CD1c-positive myeloid dendritic cell (primary cell): ENCODE measurements around the gene ADSS1.
"Not testable (repeated sequence)": the region's sequence is repeated elsewhere in the genome, so short reads cannot be mapped to it uniquely, and the experiment has no call there.

Experiments used
- DNase-seq: peaks from one replicate; pipeline ENCODE4 v3.0.0-alpha.2; 2016; ENCODE audit errors: extremely low spot score

ADSS1 gene

DNA sequence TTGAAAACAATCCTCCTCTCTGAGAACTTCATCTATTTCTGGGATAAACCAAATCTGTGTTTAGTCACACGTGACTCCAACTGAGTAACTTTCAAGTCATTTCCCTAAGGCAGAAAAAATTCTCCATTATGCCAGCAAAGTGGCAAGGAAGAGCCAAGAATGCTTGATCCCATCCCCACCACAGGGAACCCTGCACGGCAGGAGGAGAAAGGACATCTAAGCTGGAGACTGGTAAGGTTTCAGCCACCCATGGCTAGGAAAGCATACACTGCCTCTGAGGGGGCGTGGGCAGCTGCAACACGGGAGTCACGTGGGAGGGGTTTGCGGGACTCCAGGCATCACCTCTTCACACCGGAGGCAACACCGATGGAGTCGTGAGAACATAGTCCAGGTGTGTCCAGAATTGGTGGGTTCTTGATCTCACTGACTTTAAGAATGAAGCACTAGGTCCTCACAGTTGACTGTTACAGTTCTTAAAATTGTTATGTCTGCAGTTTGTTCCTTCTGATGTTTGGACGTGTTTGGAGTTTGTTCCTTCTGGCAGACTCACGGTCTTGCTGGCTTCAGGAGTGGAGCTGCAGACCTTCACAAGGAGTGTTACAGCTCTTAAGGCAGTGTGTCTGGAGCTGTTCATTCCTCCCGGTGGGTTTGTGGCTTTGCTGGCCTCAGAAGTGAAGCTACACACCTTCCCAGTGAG lies 26.2 kb downstream of the ADSS1 start:
- DNase-seq = no peak

GRCh38 chr14:104750753-104751057 lies 26.7 kb downstream of the ADSS1 start:
- DNase-seq = not testable (repeated sequence)

GRCh38 chr14:104751539-104752422 lies 27.8 kb downstream of the ADSS1 start:
- DNase-seq = no peak

GRCh38 chr14:104752423-104752734 lies 28.4 kb downstream of the ADSS1 start:
- DNase-seq = no peak

DNA sequence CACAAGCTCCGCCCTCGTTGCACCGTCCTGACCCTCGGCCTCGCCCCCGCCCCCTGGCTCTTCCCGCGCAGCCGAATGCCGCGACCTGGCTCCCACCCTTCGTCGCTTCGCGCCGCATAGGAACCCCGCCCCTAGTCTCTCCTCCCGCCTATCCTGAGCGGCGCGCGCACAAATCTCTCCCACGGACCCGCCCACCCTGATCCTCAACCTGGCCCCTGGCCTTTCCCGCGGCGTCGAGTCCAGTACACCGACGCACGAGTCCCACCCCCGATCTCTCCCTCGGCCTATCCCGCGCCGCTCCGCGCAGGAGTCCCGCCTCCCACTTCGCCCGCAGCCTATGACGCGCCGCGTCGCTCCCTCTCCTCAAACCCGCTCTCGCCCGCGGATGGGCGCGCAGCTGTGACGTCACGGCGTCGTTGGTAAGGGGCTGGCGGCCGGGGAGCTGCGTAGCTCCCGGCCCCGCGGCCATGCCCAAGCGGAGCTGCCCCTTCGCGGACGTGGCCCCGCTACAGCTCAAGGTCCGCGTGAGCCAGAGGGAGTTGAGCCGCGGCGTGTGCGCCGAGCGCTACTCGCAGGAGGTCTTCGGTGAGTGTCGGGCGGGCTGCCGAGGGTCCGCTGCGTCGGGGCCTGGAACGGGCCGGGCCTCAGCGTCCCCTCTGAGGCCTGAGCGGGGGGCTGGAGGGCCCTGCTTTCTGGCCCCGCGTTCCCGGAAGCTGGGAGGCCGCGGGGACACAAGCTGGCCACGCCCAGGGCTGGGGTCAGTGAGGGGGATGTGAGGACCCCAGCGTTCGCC lies 28.9 kb downstream of the ADSS1 start, which contains the start of gene SIVA1:
Gene SIVA1 (plus strand): TSS at position 413 of the 793 bp plus-strand sequence. CDS start 55 bp downstream, at position 468.
- DNase-seq = peak; percentile 100

DNA sequence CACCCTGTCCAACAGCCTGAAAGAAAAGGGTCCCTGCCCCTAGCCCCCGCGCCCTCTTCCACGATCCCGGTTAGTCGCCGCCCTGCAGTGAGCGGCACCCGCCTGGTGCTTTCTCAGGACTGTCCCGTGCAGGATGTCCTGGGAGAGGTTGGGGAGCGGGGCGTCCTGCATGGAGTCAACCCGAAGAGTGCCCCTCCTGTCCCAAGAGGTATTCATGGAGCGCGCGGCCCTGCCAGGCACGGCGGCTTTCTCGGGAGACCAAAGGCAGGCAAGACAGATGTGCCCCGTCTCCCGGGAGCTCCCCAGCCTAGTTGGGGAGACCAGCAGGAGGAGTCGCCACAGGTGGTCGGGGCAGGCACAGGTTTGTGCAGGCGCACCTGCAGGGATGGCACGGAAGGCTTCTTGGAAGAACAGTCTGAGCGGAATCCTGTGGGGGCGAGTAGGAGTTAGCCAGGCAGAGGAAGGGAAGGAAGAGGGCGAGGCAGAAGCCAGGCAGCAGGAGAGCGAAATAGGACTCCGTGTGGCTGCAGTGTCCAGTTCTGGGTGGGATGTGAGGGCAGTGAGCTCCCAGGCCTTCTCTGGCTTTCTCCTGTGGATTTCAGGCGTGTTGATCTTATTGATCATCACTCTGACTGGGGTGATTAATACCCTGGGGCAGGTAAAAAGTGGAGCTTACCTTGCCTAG lies 29.6 kb downstream of the ADSS1 start:
- no peak for DNase-seq

GRCh38 chr14:104754213-104754851 lies 30.3 kb downstream of the ADSS1 start:
- DNase-seq = no peak

DNA sequence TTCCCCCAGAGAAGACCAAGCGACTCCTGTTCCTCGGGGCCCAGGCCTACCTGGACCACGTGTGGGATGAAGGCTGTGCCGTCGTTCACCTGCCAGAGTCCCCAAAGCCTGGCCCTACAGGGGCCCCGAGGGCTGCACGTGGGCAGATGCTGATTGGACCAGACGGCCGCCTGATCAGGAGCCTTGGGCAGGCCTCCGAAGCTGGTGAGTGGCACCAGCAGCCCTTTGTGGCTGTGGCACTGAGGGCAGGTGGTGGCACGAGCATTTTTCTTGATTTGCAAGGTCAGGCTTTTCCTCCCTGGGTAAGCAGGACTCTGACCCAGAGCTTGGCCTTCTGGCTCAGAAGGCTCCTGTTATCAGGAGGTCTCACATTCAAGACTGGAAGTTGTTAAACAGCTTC lies 31.6 kb downstream of the ADSS1 start:
- DNase-seq = no peak

GRCh38 chr14:104756477-104757237 lies 32.6 kb downstream of the ADSS1 start:
- DNase-seq = no peak

DNA sequence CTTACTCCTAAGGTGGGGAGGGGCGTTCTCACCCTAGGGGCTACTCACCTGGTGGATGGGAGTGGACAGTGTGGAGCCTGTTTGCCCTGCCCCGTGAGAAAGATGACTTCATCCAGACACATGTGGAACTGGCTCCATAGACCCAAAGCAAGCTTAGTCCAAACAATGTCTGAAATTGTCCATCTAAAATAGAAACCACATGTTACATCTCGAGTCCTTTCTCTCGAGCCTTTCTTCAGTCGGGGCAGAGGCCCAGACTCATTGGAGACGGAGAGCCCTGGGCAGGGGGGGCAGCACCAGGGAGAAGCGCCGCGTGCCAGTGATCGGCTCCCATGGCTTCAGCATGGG lies 33.2 kb downstream of the ADSS1 start:
- no peak for DNase-seq

- no peak for DNase-seq
Measured at GRCh38 chr14:104757681-104758392, 33.8 kb downstream of the ADSS1 start.

- DNase-seq = no peak
Measured at GRCh38 chr14:104758981-104759969, 35.2 kb downstream of the ADSS1 start.

DNA sequence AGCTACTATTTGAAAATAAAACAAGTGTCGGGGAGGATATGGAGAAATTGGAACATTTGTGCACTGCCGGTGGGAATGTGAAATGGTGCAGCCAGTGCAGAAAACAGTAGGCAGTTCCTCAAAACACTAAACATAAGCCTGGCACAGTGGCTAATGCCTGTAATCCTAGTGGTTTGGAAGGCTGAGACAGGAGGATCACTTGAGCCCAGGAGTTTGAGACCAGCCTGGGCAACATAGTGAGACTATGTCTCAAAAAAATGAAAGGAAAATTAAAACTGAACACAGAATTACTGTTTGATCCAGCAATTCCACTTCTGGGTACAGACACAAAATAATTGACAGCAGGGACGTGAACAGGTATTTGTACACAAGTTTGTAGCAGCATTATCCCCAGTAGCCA lies 41.5 kb downstream of the ADSS1 start:
- no peak for DNase-seq

GRCh38 chr14:104766256-104766862 lies 42.3 kb downstream of the ADSS1 start:
- DNase-seq = no peak

- no peak for DNase-seq
Measured at GRCh38 chr14:104766863-104767633, 43.0 kb downstream of the ADSS1 start.

- no peak for DNase-seq
Measured at GRCh38 chr14:104767634-104767918, 43.5 kb downstream of the ADSS1 start.

DNA sequence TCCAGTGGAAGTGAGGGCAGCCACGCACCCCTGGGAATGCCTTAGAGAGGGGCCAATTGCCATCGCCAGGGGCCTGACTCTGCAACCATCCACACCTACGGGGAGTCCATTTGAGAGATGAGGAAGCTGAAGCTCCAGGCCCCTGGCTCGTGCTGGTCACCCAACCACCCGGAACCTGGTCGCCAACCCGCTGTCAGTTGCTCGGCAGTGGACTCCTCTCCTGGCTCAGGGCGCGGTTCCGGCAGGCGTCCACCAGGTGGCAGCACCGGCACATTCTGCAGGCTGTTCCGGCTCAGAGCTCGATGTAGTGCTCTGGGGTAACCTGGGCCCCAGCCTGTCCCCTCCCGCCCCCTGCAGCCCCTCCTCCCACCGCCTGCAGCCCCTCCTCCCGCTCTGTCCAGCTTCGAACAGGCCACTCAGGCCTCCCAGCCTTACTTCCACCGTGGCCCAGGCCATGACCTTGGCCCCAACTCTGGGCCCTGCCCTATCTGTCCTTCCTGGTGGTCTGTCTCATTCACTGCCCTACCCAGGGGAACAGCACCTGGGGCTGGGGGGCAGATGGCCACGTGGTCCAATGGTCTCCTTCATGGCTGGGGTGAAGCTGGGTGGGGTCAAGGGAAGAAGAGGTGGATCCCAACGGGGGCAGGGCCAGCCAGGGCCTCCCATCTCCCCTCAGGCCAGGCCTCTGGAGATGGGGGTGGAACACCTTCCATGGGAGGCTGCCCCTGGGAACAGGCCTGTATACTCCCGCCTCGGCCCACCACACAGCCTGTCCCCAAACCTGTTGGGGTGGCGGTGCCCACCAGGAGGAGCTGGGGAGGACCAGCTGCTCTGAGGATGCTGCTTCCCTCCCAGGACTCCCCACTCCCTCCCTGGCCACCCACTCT lies 44.7 kb downstream of the ADSS1 start:
- DNase-seq = peak; percentile 92
